T-cell (primary cell): ENCODE data around the gene PRDM10. TPM values are rescaled to one million over a fixed set of nuclear protein-coding genes. Genes with fewer than 3 reads are reported as not detected.
"Not testable (repeated sequence)": the region's sequence is repeated elsewhere in the genome, so short reads cannot be mapped to it uniquely, and the experiment has no call there.

Experiments used
- ATAC-seq, 4 experiments: fragments of 200-7000 bp in 3 of 4; fragments of 150-1000 bp in 1 of 4; cut with Tn5 transposase; replicated peaks in 1 of 4; 1 replicate in 3 of 4; 2 replicates in 1 of 4; pipeline ENCODE4 v1.10.0; 2021; ENCODE audit warnings: moderate library complexity in 3 of 4, mild to moderate bottlenecking in 2 of 4, moderate number of reproducible peaks in 1 of 4
- CTCF ChIA-PET, 2 donors: fragments of 300-600 bp; sonication (Branson Sonifier 250); formaldehyde crosslinking; loops; one replicate each; lab custom pipeline; 2022; ENCODE audit warnings: antibody characterized with exemption in 2 of 2; lab: Charles Lee
- POLR2A ChIA-PET, 2 donors: fragments of 300-600 bp; sonication (Branson Sonifier 250); formaldehyde crosslinking; loops; one replicate each; lab custom pipeline; 2022; ENCODE audit warnings: antibody characterized with exemption in 2 of 2; lab: Charles Lee
- DNase-seq, 35 experiments: peaks; one replicate each; pipeline versions ENCODE4 v3.0.0 to v3.0.0-alpha.2; 2013 to 2023
- H3K27ac ChIP-seq: one replicate; pipeline ENCODE4 v1.5.1; 2013; ENCODE audit warnings: low read length
- H3K27me3 ChIP-seq, 2 experiments: replicated peaks in 1 of 2; 1 replicate in 1 of 2; 2 replicates in 1 of 2; pipeline versions ENCODE4 v1.6.1 to v1.7.0; 2013; ENCODE audit warnings: low read length in 1 of 2, mixed read lengths in 1 of 2; ENCODE audit not compliant: control insufficient read depth in 2 of 2, insufficient read depth in 2 of 2; ENCODE audit errors: extremely low read depth in 1 of 2
- H3K36me3 ChIP-seq, 2 donors: 1 replicate in 1 of 2; 2 replicates in 1 of 2; pipeline versions ENCODE4 v1.6.1 to v1.7.0; 2013; ENCODE audit warnings: low read length in 1 of 2; ENCODE audit not compliant: control insufficient read depth in 2 of 2, insufficient read depth in 1 of 2; ENCODE audit errors: extremely low read depth in 1 of 2
- H3K4me1 ChIP-seq, 2 experiments: 1 replicate in 1 of 2; 2 replicates in 1 of 2; pipeline versions ENCODE4 v1.6.1 to v1.7.0; 2013; ENCODE audit warnings: low read length in 2 of 2, mixed read lengths in 1 of 2; ENCODE audit not compliant: insufficient read depth in 2 of 2, control insufficient read depth in 1 of 2; ENCODE audit errors: extremely low read depth in 1 of 2
- H3K4me3 ChIP-seq, 2 donors: 1 replicate in 1 of 2; 2 replicates in 1 of 2; pipeline versions ENCODE4 v1.5.1 to v1.7.0; 2013; ENCODE audit warnings: mild to moderate bottlenecking in 2 of 2, low read length in 1 of 2, moderate library complexity in 1 of 2; ENCODE audit not compliant: control insufficient read depth in 1 of 2; ENCODE audit errors: extremely low read depth in 1 of 2
- H3K9me3 ChIP-seq: 2 replicates; pipeline ENCODE4 v1.7.0; 2013
- H3K27ac Mint-ChIP-seq, 2 donors: one replicate each; pipeline ENCODE4 v1.8.0; 2020 to 2021; ENCODE audit warnings: mild to moderate bottlenecking in 2 of 2, mixed read lengths in 2 of 2
- H3K27me3 Mint-ChIP-seq, 2 donors: one replicate each; pipeline ENCODE4 v1.8.0; 2021 to 2022; ENCODE audit warnings: mixed read lengths in 2 of 2
- H3K36me3 Mint-ChIP-seq: one replicate; pipeline ENCODE4 v1.8.0; 2021; ENCODE audit warnings: mixed read lengths
- H3K4me1 Mint-ChIP-seq, 3 donors: one replicate each; pipeline ENCODE4 v1.8.0; 2020 to 2022; ENCODE audit warnings: mixed read lengths in 3 of 3, mild to moderate bottlenecking in 1 of 3
- H3K4me3 Mint-ChIP-seq, 3 donors: one replicate each; pipeline ENCODE4 v1.8.0; 2020 to 2022; ENCODE audit warnings: mild to moderate bottlenecking in 3 of 3, mixed read lengths in 3 of 3, moderate library complexity in 3 of 3
- H3K9me3 Mint-ChIP-seq, 3 donors: one replicate each; pipeline ENCODE4 v1.8.0; 2020 to 2022; ENCODE audit warnings: mixed read lengths in 3 of 3
- WGBS: methylation state at CpG from one replicate; pipeline ENCODE4 v1.1.5; 2013; ENCODE audit warnings: missing lambda C conversion rate; ENCODE audit not compliant: insufficient coverage; 5-methylcytosine and 5-hydroxymethylcytosine counted together
- total RNA-seq, 35 experiments: library from RNA in 6 of 35; stranded (reverse) in 6 of 35; fragments of 120-200 nt in 1 of 35; gene quantifications; one replicate each; pipeline versions ENCODE4 v1.2.1 to v1.2.4 and lab custom pipeline; 2013 to 2026

Gene PRDM10
- total RNA-seq, 5 donors from 2014 or later (not counting 1 experiment from before 2014, with no cell fraction given) = 10.0 to 15.6 (median 14.2) TPM

GRCh38 chr11:130023204-130023603 is 20.6 kb upstream of the PRDM10 start:
- POLR2A ChIA-PET = interaction anchor here in 1 of 2 donors (0.6 kb wide), 1 partner anchor 12 kb away, joined by 3 read pairs; no protein-coding TSS in a partner anchor
- Mint-ChIP-seq H3K4me3 (no peak overlapping the region), H3K36me3 (no peaks in the 10 kb centered on the region), H3K4me1 (no peaks in the 10 kb centered on the region), H3K9me3 (no peaks in the 10 kb centered on the region), H3K27me3 (no peaks in the 10 kb centered on the region), H3K27ac (no peak overlapping the region)
- ATAC-seq (no peak), DNase-seq (no peak)
- WGBS = 63% methylated on average over 1 of the region's 2 CpGs
- no peaks in the 10 kb centered on the region for H3K36me3 ChIP-seq
- CTCF ChIA-PET = no interaction called here
- no peak overlapping the region for H3K4me3 ChIP-seq
- no peaks in the 10 kb centered on the region for H3K9me3 ChIP-seq
- no peaks in the 10 kb centered on the region for H3K4me1 ChIP-seq
- H3K27ac ChIP-seq = no peak overlapping the region
- peaks cover 0 to 4% of the 10 kb centered on the region in 2 experiments for H3K27me3 ChIP-seq

DNA sequence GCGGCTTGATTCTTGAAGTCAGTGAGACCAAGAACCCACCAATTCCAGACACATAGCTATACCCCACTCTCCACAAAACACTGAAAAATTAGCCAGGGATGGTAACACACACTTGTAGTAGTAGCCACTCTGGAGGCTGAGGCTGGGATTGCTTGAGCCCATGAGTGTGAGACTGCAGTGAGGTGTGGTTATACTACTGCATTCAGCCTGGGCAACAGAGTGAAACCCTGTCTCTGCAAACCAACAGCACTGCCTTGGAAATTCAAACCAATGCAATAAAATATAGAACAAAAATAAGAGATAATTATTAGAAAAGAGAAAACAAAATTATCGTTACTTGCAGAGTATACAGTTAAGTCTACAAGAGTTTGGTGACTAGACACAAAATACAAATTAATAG is 20.2 kb upstream of the PRDM10 start:
- 100% methylated on average over 1 of the region's 2 CpGs for WGBS
- Histone ChIP-seq H3K4me1 (no peaks in the 10 kb centered on the region), H3K27ac (no peak overlapping the region), H3K27me3 (peaks cover 0 to 4% of the 10 kb centered on the region in 2 experiments), H3K36me3 (no peaks in the 10 kb centered on the region), H3K9me3 (no peaks in the 10 kb centered on the region), H3K4me3 (no peak overlapping the region)
- Mint-ChIP-seq H3K4me1 (no peaks in the 10 kb centered on the region), H3K9me3 (no peaks in the 10 kb centered on the region), H3K27ac (no peak overlapping the region), H3K4me3 (no peak overlapping the region), H3K27me3 (no peaks in the 10 kb centered on the region), H3K36me3 (no peaks in the 10 kb centered on the region)
- CTCF ChIA-PET = no interaction called here
- DNase-seq (no peak), ATAC-seq (no peak)
- POLR2A ChIA-PET = interaction anchor here in 1 of 2 donors (0.6 kb wide), 1 partner anchor 12 kb away, joined by 3 read pairs; no protein-coding TSS in a partner anchor

DNA sequence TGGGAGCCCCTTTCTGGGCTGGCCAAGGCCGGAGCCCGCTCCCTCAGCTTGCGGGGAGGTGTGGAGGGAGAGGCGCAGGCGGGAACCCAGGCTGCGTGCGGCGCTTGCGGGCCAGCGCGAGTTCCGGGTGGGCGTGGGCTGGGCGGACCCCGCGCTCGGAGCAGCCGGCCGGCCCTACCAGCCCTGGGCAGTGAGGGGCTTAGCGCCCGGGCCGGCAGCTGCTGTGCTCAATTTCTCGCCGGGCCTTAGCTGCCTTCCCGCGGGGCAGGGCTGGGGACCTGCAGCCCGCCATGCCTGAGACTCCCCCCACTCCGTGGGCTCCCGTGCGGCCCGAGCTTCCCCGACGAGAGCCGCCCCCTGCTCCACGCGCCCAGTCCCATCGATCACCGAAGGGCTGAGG is 19.0 kb upstream of the PRDM10 start:
- POLR2A ChIA-PET, H3K27ac Mint-ChIP-seq, H3K9me3 Mint-ChIP-seq, H3K4me3 Mint-ChIP-seq, H3K36me3 Mint-ChIP-seq, DNase-seq, H3K4me1 ChIP-seq, H3K4me1 Mint-ChIP-seq, H3K27ac ChIP-seq, H3K27me3 Mint-ChIP-seq, ATAC-seq, CTCF ChIA-PET, H3K9me3 ChIP-seq, H3K27me3 ChIP-seq, H3K36me3 ChIP-seq, H3K4me3 ChIP-seq: not testable (repeated sequence)
- WGBS = over 99% methylated on average over 36 of the region's 38 CpGs

DNA sequence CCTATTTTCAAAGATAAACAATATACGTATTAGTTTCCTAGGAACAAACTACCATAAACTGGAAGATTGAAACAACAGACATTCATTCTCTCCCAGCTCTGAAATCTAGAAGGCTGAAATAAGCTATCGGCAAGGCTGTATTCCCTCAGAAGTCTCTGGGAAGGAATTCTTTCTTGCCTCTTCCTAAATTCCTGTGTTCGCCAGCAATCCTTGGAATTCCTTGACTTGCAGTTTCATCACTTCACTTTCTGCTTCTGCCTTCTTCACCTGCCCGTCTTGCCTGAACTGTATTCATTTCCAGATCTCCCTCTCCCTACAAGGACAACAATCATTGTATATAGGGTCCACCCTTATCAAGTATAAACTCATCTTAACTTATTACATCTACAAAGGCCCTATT is 17.7 kb upstream of the PRDM10 start:
- whole genome bisulfite sequencing = 78% methylated on average over 3 of the region's 4 CpGs
- Mint-ChIP-seq H3K4me1 (no peaks in the 10 kb centered on the region), H3K9me3 (peaks cover 2 to 3% (median 3%) of the 10 kb centered on the region in 3 donors), H3K4me3 (no peak overlapping the region), H3K27ac (no peak overlapping the region), H3K27me3 (peaks cover 0 to 1% of the 10 kb centered on the region in 2 donors), H3K36me3 (no peaks in the 10 kb centered on the region)
- no peaks in the 10 kb centered on the region for H3K4me1 ChIP-seq
- no peak overlapping the region for H3K27ac ChIP-seq
- H3K36me3 ChIP-seq = no peaks in the 10 kb centered on the region
- ATAC-seq (no peak), DNase-seq (no peak)
- ChIA-PET CTCF (no interaction called here), POLR2A (no interaction called here)
- H3K9me3 ChIP-seq = no peaks in the 10 kb centered on the region
- no peak overlapping the region for H3K4me3 ChIP-seq
- H3K27me3 ChIP-seq = no peaks in the 10 kb centered on the region

GRCh38 chr11:130015846-130016245 is 13.2 kb upstream of the PRDM10 start:
- WGBS = no CpG with 5 or more reads among the region's 3 CpGs
- H3K4me1 ChIP-seq, ATAC-seq, H3K36me3 ChIP-seq, POLR2A ChIA-PET, DNase-seq, H3K27ac ChIP-seq, H3K27ac Mint-ChIP-seq, H3K9me3 ChIP-seq, H3K27me3 ChIP-seq, H3K4me3 ChIP-seq, H3K9me3 Mint-ChIP-seq, H3K4me1 Mint-ChIP-seq, H3K4me3 Mint-ChIP-seq, H3K36me3 Mint-ChIP-seq, CTCF ChIA-PET, H3K27me3 Mint-ChIP-seq: not testable (repeated sequence)

DNA sequence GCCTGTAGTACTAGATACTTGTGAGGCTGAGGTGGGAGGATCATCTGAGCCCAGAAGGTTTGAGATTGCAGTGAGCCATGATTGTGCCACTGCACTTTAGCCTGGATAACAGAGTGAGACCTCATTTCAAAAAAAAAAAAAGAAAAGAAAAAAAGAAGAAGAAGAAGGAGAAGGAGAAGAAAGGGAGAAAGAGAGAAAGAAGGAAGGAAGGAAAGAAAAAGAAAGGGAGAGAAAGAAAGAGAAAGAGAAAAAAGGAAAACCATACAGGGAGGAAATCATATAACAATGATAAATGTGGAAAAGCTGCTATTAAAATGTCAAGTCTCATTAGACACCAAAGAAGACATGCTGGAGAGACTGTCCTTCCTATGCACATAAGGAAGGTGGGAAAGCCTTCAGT is 5.7 kb upstream of the PRDM10 start:
- H3K4me3 Mint-ChIP-seq = no peak overlapping the region
- Histone ChIP-seq H3K4me1 (peaks cover 4 to 13% of the 10 kb centered on the region in 2 experiments), H3K9me3 (no peaks in the 10 kb centered on the region), H3K36me3 (no peaks in the 10 kb centered on the region), H3K4me3 (no peak overlapping the region), H3K27ac (no peak overlapping the region), H3K27me3 (peaks cover 0 to 7% of the 10 kb centered on the region in 2 experiments)
- H3K9me3 Mint-ChIP-seq = no peaks in the 10 kb centered on the region
- no peak overlapping the region for H3K27ac Mint-ChIP-seq
- CTCF ChIA-PET = no interaction called here
- POLR2A ChIA-PET = no interaction called here
- no peak for DNase-seq
- no peaks in the 10 kb centered on the region for H3K36me3 Mint-ChIP-seq
- peaks cover 7 to 17% (median 16%) of the 10 kb centered on the region in 3 donors for H3K4me1 Mint-ChIP-seq
- H3K27me3 Mint-ChIP-seq = peaks cover 3 to 4% of the 10 kb centered on the region in 2 donors
- no peak for ATAC-seq

GRCh38 chr11:130006929-130007328 is 4.3 kb upstream of the PRDM10 start:
- no peak overlapping the region for H3K27ac Mint-ChIP-seq
- no peak overlapping the region for H3K4me3 ChIP-seq
- ChIA-PET POLR2A (interaction anchor here in 1 of 2 donors (0.6 kb wide), 1 partner anchor 14 kb away, joined by 4 read pairs; no protein-coding TSS in a partner anchor), CTCF (interaction anchor here in 1 of 2 donors (1.0 to 1.5 kb wide), 2 partner anchors 64 to 85 kb away, joined by 3 to 5 read pairs; no protein-coding TSS in a partner anchor)
- peaks cover 4 to 13% of the 10 kb centered on the region in 2 experiments for H3K4me1 ChIP-seq
- H3K27me3 ChIP-seq = peaks cover 0 to 4% of the 10 kb centered on the region in 2 experiments
- no peak overlapping the region for H3K27ac ChIP-seq
- no peaks in the 10 kb centered on the region for H3K9me3 Mint-ChIP-seq
- DNase-seq (no peak), ATAC-seq (no peak)
- no peaks in the 10 kb centered on the region for H3K9me3 ChIP-seq
- H3K36me3 Mint-ChIP-seq = no peaks in the 10 kb centered on the region
- 100% methylated on average over 2 of the region's 3 CpGs for WGBS
- H3K4me3 Mint-ChIP-seq = no peak overlapping the region
- H3K36me3 ChIP-seq = no peaks in the 10 kb centered on the region
- peaks cover 7 to 17% (median 16%) of the 10 kb centered on the region in 3 donors for H3K4me1 Mint-ChIP-seq
- H3K27me3 Mint-ChIP-seq = peaks cover 3 to 4% of the 10 kb centered on the region in 2 donors
